ENCODE measurements around the gene CRYZ. TPM values are rescaled to one million over a fixed set of nuclear protein-coding genes. Genes with fewer than 3 reads are reported as not detected.
"Not testable (repeated sequence)": the region's sequence is repeated elsewhere in the genome, so short reads cannot be mapped to it uniquely, and the experiment has no call there.

Gene CRYZ
- polyA plus RNA-seq, 1 experiment = 108 TPM

GRCh38 chr1:74766579-74766978 lies 33.7 kb upstream of the CRYZ start:
- no peaks in the 10 kb centered on the region for H3K9me3 ChIP-seq (ENCODE audit: control insufficient read depth, insufficient read depth, low read length)
- POLR2A ChIA-PET = interaction anchor here (1.4 kb wide), 1 partner anchor 33 kb away, joined by 4 read pairs; no protein-coding TSS in a partner anchor

GRCh38 chr1:74763807-74764206 lies 31.0 kb upstream of the CRYZ start:
- no peak for DNase-seq (ENCODE audit: low read depth, low spot score)
- CTCF ChIA-PET = interaction anchor here (1.0 to 3.9 kb wide), 4 partner anchors 8 to 30 kb away, joined by 3 to 15 read pairs (median 10); partner anchors contain the start of genes CRYZ and TYW3
- H3K9me3 ChIP-seq (ENCODE audit: control insufficient read depth, insufficient read depth, low read length) = no peaks in the 10 kb centered on the region
- no peaks in the 10 kb centered on the region for H3K27me3 ChIP-seq (ENCODE audit: control insufficient read depth, insufficient read depth, low read length)
- H3K27ac ChIP-seq (ENCODE audit: low read depth, low read length) = no peak overlapping the region
- TF ChIP-seq CTCF (IDR thresholded peaks at IDR 0.05; ENCODE audit: low read depth, low read length) = no peak
- H3K4me3 ChIP-seq (ENCODE audit: low read depth, low read length) = no peak overlapping the region
- POLR2A ChIA-PET = no interaction called here

More at GRCh38 chr1:74766579-74766978, 33.7 kb upstream of the CRYZ start:
- H3K4me3 ChIP-seq (ENCODE audit: low read depth, low read length) = no peak overlapping the region
- CTCF ChIA-PET = interaction anchor here (0.9 to 2.3 kb wide), 5 partner anchors 10 to 437 kb away, joined by 3 to 9 read pairs (median 3); no protein-coding TSS in a partner anchor
- no peak overlapping the region for H3K27ac ChIP-seq (ENCODE audit: low read depth, low read length)
- no peaks in the 10 kb centered on the region for H3K27me3 ChIP-seq (ENCODE audit: control insufficient read depth, insufficient read depth, low read length)
- DNase-seq (ENCODE audit: low read depth, low spot score) = no peak
- TF ChIP-seq CTCF (IDR thresholded peaks at IDR 0.05; ENCODE audit: low read depth, low read length) = no peak

GRCh38 chr1:74756650-74757049 lies 23.8 kb upstream of the CRYZ start:
- H3K4me3 ChIP-seq (ENCODE audit: low read depth, low read length); DNase-seq (ENCODE audit: low read depth, low spot score); POLR2A ChIA-PET; H3K9me3 ChIP-seq (ENCODE audit: control insufficient read depth, insufficient read depth, low read length); H3K27ac ChIP-seq (ENCODE audit: low read depth, low read length); CTCF ChIA-PET; H3K27me3 ChIP-seq (ENCODE audit: control insufficient read depth, insufficient read depth, low read length): not testable (repeated sequence)

- DNase-seq (ENCODE audit: low read depth, low spot score) = no peak
- ChIA-PET CTCF (interaction anchor here (0.9 kb wide), 1 partner anchor 11 kb away, joined by 3 read pairs; no protein-coding TSS in a partner anchor), POLR2A (no interaction called here)
- no peak overlapping the region for H3K4me3 ChIP-seq (ENCODE audit: low read depth, low read length)
- H3K9me3 ChIP-seq (ENCODE audit: control insufficient read depth, insufficient read depth, low read length) = peaks cover 5% of the 10 kb centered on the region
- H3K27ac ChIP-seq (ENCODE audit: low read depth, low read length) = no peak overlapping the region
- TF ChIP-seq CTCF (IDR thresholded peaks at IDR 0.05; ENCODE audit: low read depth, low read length) = no peak
- no peaks in the 10 kb centered on the region for H3K27me3 ChIP-seq (ENCODE audit: control insufficient read depth, insufficient read depth, low read length)
Observed at GRCh38 chr1:74755475-74755874, 22.6 kb upstream of the CRYZ start.

- Histone ChIP-seq H3K4me3 (ENCODE audit: low read depth, low read length) (no peak overlapping the region), H3K27ac (ENCODE audit: low read depth, low read length) (no peak overlapping the region), H3K27me3 (ENCODE audit: control insufficient read depth, insufficient read depth, low read length) (no peaks in the 10 kb centered on the region), H3K9me3 (ENCODE audit: control insufficient read depth, insufficient read depth, low read length) (peaks cover 5% of the 10 kb centered on the region)
- no peak for TF ChIP-seq CTCF (IDR thresholded peaks at IDR 0.05; ENCODE audit: low read depth, low read length)
- no peak for DNase-seq (ENCODE audit: low read depth, low spot score)
- ChIA-PET CTCF (interaction anchor here (1.1 to 2.0 kb wide), 2 partner anchors 11 to 19 kb away, joined by 3 to 10 read pairs; no protein-coding TSS in a partner anchor), POLR2A (no interaction called here)
Observed at GRCh38 chr1:74753104-74753503, 20.3 kb upstream of the CRYZ start.

All from AG04450 (cell line).